GM20000 (cell line): ENCODE results near the gene MAF.

Source experiments
- DNase-seq: peaks from one replicate; pipeline ENCODE4 v3.0.0; 2012; ENCODE audit warnings: low spot score
- CTCF ChIP-seq: IDR thresholded peaks from 2 replicates; pipeline ENCODE4 v1.5.1; 2012; ENCODE audit warnings: mild to moderate bottlenecking, control low read depth; ENCODE audit errors: extremely low read depth, missing control alignments

The MAF gene

GRCh38 chr16:79598348-79599181, 2.0 kb downstream of the MAF start:
- no peak for TF ChIP-seq CTCF
- DNase-seq: no peak

- no peak for TF ChIP-seq CTCF
- DNase-seq: no peak
These were observed 2.5 kb downstream of the MAF start for GRCh38 chr16:79598063-79598347.

- TF ChIP-seq CTCF: no peak
- DNase-seq: no peak
These were observed 3.1 kb downstream of the MAF start for GRCh38 chr16:79597277-79598062.

- TF ChIP-seq CTCF: no peak
- no peak for DNase-seq
These were observed 4.5 kb downstream of the MAF start for GRCh38 chr16:79595931-79596450.

- DNase-seq: no peak
These were observed 5.3 kb downstream of the MAF start for GRCh38 chr16:79595231-79595641.

GRCh38 chr16:79593754-79594153, 6.8 kb downstream of the MAF start:
- no peak for DNase-seq
- TF ChIP-seq CTCF: no peak

More at GRCh38 chr16:79595231-79595641, 5.3 kb downstream of the MAF start:
- TF ChIP-seq CTCF: no peak

- DNase-seq: no peak
These were observed 7.4 kb downstream of the MAF start for GRCh38 chr16:79593074-79593531.

More at GRCh38 chr16:79593074-79593531, 7.4 kb downstream of the MAF start:
- no peak for TF ChIP-seq CTCF
